ENCODE results near the gene MYBL2.
"Not testable (repeated sequence)": the region's sequence is repeated elsewhere in the genome, so short reads cannot be mapped to it uniquely, and the experiment has no call there.

The MYBL2 gene

GRCh38 chr20:43748274-43748673 is 81.4 kb downstream of the MYBL2 start:
- no peaks in the 10 kb centered on the region for H3K27me3 ChIP-seq (replicated peaks; ENCODE audit: control insufficient read depth, insufficient read depth, low read length, poor library complexity, severe bottlenecking)
- H3K4me1 ChIP-seq (ENCODE audit: control insufficient read depth, insufficient read depth, low read length, poor library complexity, severe bottlenecking): peaks cover 3% of the 10 kb centered on the region
- no peaks in the 10 kb centered on the region for H3K9me3 ChIP-seq (ENCODE audit: control insufficient read depth, low read length)
- no peak for DNase-seq
- H3K27ac ChIP-seq (ENCODE audit: insufficient read depth, low read length, poor library complexity, severe bottlenecking): no peak overlapping the region
- H3K4me3 ChIP-seq (ENCODE audit: insufficient read depth, low read depth, low read length, poor library complexity, severe bottlenecking): no peak overlapping the region
- no peaks in the 10 kb centered on the region for H3K36me3 ChIP-seq (ENCODE audit: control insufficient read depth, insufficient read depth, low read length)

GRCh38 chr20:43749734-43750294 is 82.9 kb downstream of the MYBL2 start:
- Histone ChIP-seq H3K9me3 (ENCODE audit: control insufficient read depth, low read length) (no peaks in the 10 kb centered on the region), H3K4me1 (ENCODE audit: control insufficient read depth, insufficient read depth, low read length, poor library complexity, severe bottlenecking) (peaks cover 3% of the 10 kb centered on the region), H3K27me3 (replicated peaks; ENCODE audit: control insufficient read depth, insufficient read depth, low read length, poor library complexity, severe bottlenecking) (no peaks in the 10 kb centered on the region), H3K36me3 (ENCODE audit: control insufficient read depth, insufficient read depth, low read length) (no peaks in the 10 kb centered on the region), H3K27ac (ENCODE audit: insufficient read depth, low read length, poor library complexity, severe bottlenecking) (no peak overlapping the region), H3K4me3 (ENCODE audit: insufficient read depth, low read depth, low read length, poor library complexity, severe bottlenecking) (no peak overlapping the region)
- DNase-seq: peak; percentile 46 to 71 (median 62)

GRCh38 chr20:43750774-43751166 is 83.9 kb downstream of the MYBL2 start:
- DNase-seq: no peak
- Histone ChIP-seq H3K36me3 (ENCODE audit: control insufficient read depth, insufficient read depth, low read length) (no peaks in the 10 kb centered on the region), H3K27ac (ENCODE audit: insufficient read depth, low read length, poor library complexity, severe bottlenecking) (no peak overlapping the region), H3K27me3 (replicated peaks; ENCODE audit: control insufficient read depth, insufficient read depth, low read length, poor library complexity, severe bottlenecking) (no peaks in the 10 kb centered on the region), H3K4me1 (ENCODE audit: control insufficient read depth, insufficient read depth, low read length, poor library complexity, severe bottlenecking) (peaks cover 3% of the 10 kb centered on the region), H3K4me3 (ENCODE audit: insufficient read depth, low read depth, low read length, poor library complexity, severe bottlenecking) (no peak overlapping the region), H3K9me3 (ENCODE audit: control insufficient read depth, low read length) (no peaks in the 10 kb centered on the region)

DNA sequence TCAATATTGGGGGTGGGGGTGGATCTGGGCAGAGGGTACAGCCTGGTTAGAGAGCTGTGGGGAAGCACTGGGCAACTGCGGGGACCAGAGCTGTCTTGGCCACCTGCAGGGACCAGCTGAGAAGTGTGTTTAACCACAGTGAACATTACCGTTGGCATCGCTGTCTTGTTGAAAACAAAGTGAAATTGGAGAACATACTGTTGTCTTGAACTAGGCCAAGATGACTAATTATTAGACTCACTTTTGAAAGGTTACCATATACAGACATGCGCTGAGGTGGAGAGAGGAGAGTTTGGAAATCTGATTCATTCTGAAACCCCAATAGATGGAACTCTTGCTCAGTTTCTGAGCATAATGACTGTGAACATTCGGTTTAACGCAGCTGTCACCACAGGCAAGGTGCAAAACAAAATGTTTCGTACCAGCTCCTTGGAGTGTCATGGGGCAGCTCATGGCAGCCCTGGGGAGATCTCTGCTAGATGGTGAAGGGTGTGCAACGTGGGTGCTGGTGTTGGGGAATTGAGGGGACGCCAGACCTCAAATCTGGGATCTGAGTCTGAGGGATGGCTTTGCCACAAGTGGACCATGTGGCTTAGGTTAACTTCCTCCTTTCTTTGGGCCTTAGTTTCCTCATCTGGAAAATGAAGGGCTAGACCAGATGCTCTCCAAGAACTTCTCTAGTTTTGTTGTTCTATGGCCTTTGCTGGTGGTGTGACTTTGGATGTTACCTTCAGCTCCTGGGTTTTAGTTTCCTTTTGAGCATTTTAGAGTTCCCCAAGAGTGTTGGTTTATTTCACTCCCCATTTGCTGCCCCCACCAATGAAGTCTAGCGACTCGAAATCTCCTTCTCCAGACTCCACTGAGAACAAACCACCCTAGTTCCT is 84.5 kb downstream of the MYBL2 start:
- H3K27ac ChIP-seq (ENCODE audit: insufficient read depth, low read length, poor library complexity, severe bottlenecking): no peak overlapping the region
- no peak overlapping the region for H3K4me3 ChIP-seq (ENCODE audit: insufficient read depth, low read depth, low read length, poor library complexity, severe bottlenecking)
- no peaks in the 10 kb centered on the region for H3K36me3 ChIP-seq (ENCODE audit: control insufficient read depth, insufficient read depth, low read length)
- DNase-seq: no peak
- no peaks in the 10 kb centered on the region for H3K27me3 ChIP-seq (replicated peaks; ENCODE audit: control insufficient read depth, insufficient read depth, low read length, poor library complexity, severe bottlenecking)
- no peaks in the 10 kb centered on the region for H3K9me3 ChIP-seq (ENCODE audit: control insufficient read depth, low read length)
- H3K4me1 ChIP-seq (ENCODE audit: control insufficient read depth, insufficient read depth, low read length, poor library complexity, severe bottlenecking): peaks cover 3% of the 10 kb centered on the region

GRCh38 chr20:43752051-43752360 is 85.1 kb downstream of the MYBL2 start:
- H3K27me3 ChIP-seq (replicated peaks; ENCODE audit: control insufficient read depth, insufficient read depth, low read length, poor library complexity, severe bottlenecking): no peaks in the 10 kb centered on the region
- no peak for DNase-seq
- H3K27ac ChIP-seq (ENCODE audit: insufficient read depth, low read length, poor library complexity, severe bottlenecking): no peak overlapping the region
- peaks cover 3% of the 10 kb centered on the region for H3K4me1 ChIP-seq (ENCODE audit: control insufficient read depth, insufficient read depth, low read length, poor library complexity, severe bottlenecking)
- H3K36me3 ChIP-seq (ENCODE audit: control insufficient read depth, insufficient read depth, low read length): no peaks in the 10 kb centered on the region
- H3K4me3 ChIP-seq (ENCODE audit: insufficient read depth, low read depth, low read length, poor library complexity, severe bottlenecking): no peak overlapping the region
- H3K9me3 ChIP-seq (ENCODE audit: control insufficient read depth, low read length): no peaks in the 10 kb centered on the region

GRCh38 chr20:43752561-43753301 is 85.8 kb downstream of the MYBL2 start:
- Histone ChIP-seq H3K36me3 (ENCODE audit: control insufficient read depth, insufficient read depth, low read length) (no peaks in the 10 kb centered on the region), H3K27me3 (replicated peaks; ENCODE audit: control insufficient read depth, insufficient read depth, low read length, poor library complexity, severe bottlenecking) (no peaks in the 10 kb centered on the region), H3K4me3 (ENCODE audit: insufficient read depth, low read depth, low read length, poor library complexity, severe bottlenecking) (no peak overlapping the region), H3K27ac (ENCODE audit: insufficient read depth, low read length, poor library complexity, severe bottlenecking) (no peak overlapping the region), H3K9me3 (ENCODE audit: control insufficient read depth, low read length) (no peaks in the 10 kb centered on the region), H3K4me1 (ENCODE audit: control insufficient read depth, insufficient read depth, low read length, poor library complexity, severe bottlenecking) (peaks cover 3% of the 10 kb centered on the region)
- DNase-seq: no peak

DNA sequence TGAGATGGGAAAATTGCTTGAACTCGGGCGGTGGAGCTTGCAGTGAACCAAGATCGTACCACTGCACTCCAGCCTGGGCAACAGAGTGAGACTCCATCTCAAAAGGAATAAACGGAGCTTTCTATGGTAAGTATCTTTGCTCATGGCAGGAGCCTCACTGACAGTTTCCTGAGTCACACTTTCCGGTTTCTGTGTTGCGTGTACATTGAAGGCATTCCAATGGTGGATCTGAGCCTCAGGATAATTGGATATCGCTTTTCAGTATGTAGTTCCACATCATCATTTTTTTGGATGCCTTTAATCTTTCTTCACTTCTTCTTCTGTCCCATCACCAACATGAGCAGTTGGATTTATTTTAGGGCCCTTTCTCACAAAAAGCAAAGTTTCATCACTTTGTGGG is 88.5 kb downstream of the MYBL2 start:
- Histone ChIP-seq H3K36me3 (ENCODE audit: control insufficient read depth, insufficient read depth, low read length) (no peaks in the 10 kb centered on the region), H3K4me3 (ENCODE audit: insufficient read depth, low read depth, low read length, poor library complexity, severe bottlenecking) (no peak overlapping the region), H3K27ac (ENCODE audit: insufficient read depth, low read length, poor library complexity, severe bottlenecking) (no peak overlapping the region), H3K4me1 (ENCODE audit: control insufficient read depth, insufficient read depth, low read length, poor library complexity, severe bottlenecking) (no peaks in the 10 kb centered on the region), H3K27me3 (replicated peaks; ENCODE audit: control insufficient read depth, insufficient read depth, low read length, poor library complexity, severe bottlenecking) (no peaks in the 10 kb centered on the region), H3K9me3 (ENCODE audit: control insufficient read depth, low read length) (no peaks in the 10 kb centered on the region)
- no peak for DNase-seq

- Histone ChIP-seq H3K27me3 (replicated peaks; ENCODE audit: control insufficient read depth, insufficient read depth, low read length, poor library complexity, severe bottlenecking) (no peaks in the 10 kb centered on the region), H3K4me1 (ENCODE audit: control insufficient read depth, insufficient read depth, low read length, poor library complexity, severe bottlenecking) (no peaks in the 10 kb centered on the region), H3K36me3 (ENCODE audit: control insufficient read depth, insufficient read depth, low read length) (no peaks in the 10 kb centered on the region)
Measured at GRCh38 chr20:43755851-43756250, 88.9 kb downstream of the MYBL2 start.

DNA sequence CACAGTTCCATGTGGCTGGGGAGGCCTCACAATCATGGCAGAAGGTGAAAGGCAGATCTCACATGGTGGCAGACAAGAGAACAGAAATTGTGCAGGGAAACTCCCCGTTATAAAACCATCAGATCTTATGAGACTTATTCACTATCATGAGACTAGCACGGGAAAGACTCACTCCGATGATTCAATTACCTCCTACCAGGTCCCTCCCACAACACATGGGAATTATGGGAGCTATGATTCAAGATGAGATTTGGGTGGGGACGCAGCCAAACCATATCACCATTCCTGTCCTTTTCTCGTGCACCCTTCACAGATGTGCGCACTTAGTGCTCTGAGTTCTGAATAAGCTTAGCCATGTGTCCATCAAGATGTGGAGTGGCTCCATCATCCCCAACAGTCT is 91.0 kb downstream of the MYBL2 start:
- H3K36me3 ChIP-seq (ENCODE audit: control insufficient read depth, insufficient read depth, low read length); DNase-seq; H3K27me3 ChIP-seq (replicated peaks; ENCODE audit: control insufficient read depth, insufficient read depth, low read length, poor library complexity, severe bottlenecking); H3K4me3 ChIP-seq (ENCODE audit: insufficient read depth, low read depth, low read length, poor library complexity, severe bottlenecking); H3K4me1 ChIP-seq (ENCODE audit: control insufficient read depth, insufficient read depth, low read length, poor library complexity, severe bottlenecking); H3K9me3 ChIP-seq (ENCODE audit: control insufficient read depth, low read length); H3K27ac ChIP-seq (ENCODE audit: insufficient read depth, low read length, poor library complexity, severe bottlenecking): not testable (repeated sequence)

More at GRCh38 chr20:43755851-43756250, 88.9 kb downstream of the MYBL2 start:
- Histone ChIP-seq H3K27ac (ENCODE audit: insufficient read depth, low read length, poor library complexity, severe bottlenecking) (no peak overlapping the region), H3K4me3 (ENCODE audit: insufficient read depth, low read depth, low read length, poor library complexity, severe bottlenecking) (no peak overlapping the region), H3K9me3 (ENCODE audit: control insufficient read depth, low read length) (no peaks in the 10 kb centered on the region)
- DNase-seq: no peak

Data from effector memory CD4-positive, alpha-beta T cell (primary cell).